ENCODE measurements around the gene RHOG.
"Not testable (repeated sequence)": the region's sequence is repeated elsewhere in the genome, so short reads cannot be mapped to it uniquely, and the experiment has no call there.

Gene RHOG

DNA sequence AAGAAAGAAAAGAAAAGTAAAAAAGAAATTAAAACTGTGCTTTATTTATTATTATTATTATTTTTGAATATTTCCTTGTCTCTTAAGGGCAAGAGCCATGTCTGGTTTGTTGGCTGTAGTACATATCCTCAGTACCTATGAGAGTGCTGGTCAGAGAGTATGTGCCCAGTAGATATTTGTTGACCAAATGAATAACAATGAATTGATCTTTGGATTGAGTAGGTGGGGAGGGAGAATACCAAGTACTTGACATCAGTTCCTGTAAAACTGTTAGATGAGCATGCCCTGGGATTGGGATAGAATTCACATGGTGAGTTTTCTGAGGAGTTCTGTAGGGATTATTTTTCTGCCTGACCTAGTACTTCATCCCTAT lies 26.1 kb upstream of the RHOG start:
- Mint-ChIP-seq H3K4me1 (ENCODE audit: low read depth) (peaks cover 89% of the 10 kb centered on the region), H3K9me3 (no peaks in the 10 kb centered on the region), H3K36me3 (ENCODE audit: low read depth) (peaks cover 13% of the 10 kb centered on the region), H3K27me3 (no peaks in the 10 kb centered on the region), H3K27ac (peak overlapping the region; percentile 60), H3K4me3 (peak overlapping the region; percentile 42)

- Mint-ChIP-seq H3K27me3 (no peaks in the 10 kb centered on the region), H3K27ac (peak overlapping the region; percentile 78), H3K36me3 (ENCODE audit: low read depth) (peaks cover 10% of the 10 kb centered on the region), H3K4me1 (ENCODE audit: low read depth) (peaks cover 89% of the 10 kb centered on the region), H3K4me3 (peak overlapping the region; percentile 47), H3K9me3 (no peaks in the 10 kb centered on the region)
Observed at GRCh38 chr11:3866206-3866605, 25.4 kb upstream of the RHOG start.

- Mint-ChIP-seq H3K9me3 (no peaks in the 10 kb centered on the region), H3K4me3 (peak overlapping the region; percentile 47), H3K27me3 (no peaks in the 10 kb centered on the region), H3K36me3 (ENCODE audit: low read depth) (peaks cover 15% of the 10 kb centered on the region), H3K27ac (peak overlapping the region; percentile 87), H3K4me1 (ENCODE audit: low read depth) (peaks cover 89% of the 10 kb centered on the region)
Observed at GRCh38 chr11:3865388-3866193, 24.8 kb upstream of the RHOG start.

DNA sequence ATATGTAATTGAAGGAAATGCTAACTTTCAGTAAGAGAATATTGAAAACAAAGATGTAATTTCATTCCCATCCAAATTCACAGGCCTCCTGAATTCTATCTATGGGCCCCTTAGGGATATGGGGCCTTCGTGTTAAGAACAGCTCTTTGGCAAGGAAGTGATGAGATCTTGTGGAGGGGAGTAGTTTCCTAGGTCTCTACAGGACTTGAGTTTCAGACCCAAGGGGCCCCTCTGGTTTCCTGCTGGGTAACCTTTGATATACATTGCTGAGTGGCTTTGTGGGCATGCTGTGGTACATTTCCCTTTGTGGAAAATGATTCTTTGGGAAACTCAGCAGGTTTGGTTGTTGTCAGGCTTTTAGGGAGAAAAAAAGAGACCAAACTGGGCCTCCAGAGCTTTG lies 20.9 kb upstream of the RHOG start:
- Mint-ChIP-seq H3K4me3 (peak overlapping the region; percentile 96), H3K36me3 (ENCODE audit: low read depth) (peaks cover 11% of the 10 kb centered on the region), H3K27me3 (no peaks in the 10 kb centered on the region), H3K4me1 (ENCODE audit: low read depth) (peaks cover 94% of the 10 kb centered on the region), H3K27ac (peak overlapping the region; percentile 96), H3K9me3 (no peaks in the 10 kb centered on the region)

DNA sequence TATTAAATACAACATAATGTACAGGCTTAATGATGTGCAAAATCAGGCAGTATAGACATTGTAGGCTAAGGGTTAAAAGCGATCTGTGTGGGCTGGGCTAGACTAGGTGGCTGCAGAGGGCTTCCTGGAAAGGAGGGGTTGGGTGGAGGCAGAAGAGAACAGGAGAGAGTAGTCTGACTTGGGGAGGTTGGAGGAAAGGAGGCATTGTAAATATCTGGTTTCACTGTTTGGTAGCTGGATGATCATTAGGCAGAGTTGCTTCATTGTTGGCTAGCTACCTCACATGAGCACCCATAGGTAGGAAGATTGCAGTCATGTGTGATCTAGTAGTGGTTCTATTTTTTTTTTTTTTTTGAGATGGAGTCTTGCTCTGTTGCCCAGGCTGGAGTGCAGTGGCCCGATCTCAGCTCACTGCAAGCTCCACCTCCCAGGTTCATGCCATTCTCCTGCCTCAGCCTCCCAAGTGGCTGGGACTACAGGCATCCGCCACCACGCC lies 20.2 kb upstream of the RHOG start:
- not testable (repeated sequence) for H3K27me3 Mint-ChIP-seq
- Mint-ChIP-seq H3K27ac (peak overlapping the region; percentile 96), H3K4me1 (ENCODE audit: low read depth) (peaks cover 88% of the 10 kb centered on the region)

DNA sequence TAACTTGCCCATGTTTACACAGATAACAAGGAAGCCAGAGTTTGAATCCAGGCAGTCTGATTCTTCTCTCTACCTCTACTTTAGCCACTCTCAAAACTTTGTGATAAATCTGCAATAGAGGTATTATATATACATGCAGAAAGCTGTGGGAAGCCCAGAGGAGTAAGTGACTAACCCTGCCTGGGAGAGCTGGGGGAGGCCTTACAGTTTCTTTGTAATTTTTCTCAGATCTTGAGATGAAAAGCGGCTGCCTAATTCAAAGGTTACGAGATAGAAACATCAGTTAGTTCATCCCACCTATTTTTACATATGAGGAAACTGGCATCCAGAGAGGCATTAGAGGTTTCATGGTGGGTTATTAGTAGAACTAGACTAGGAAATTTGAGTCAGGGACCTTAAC lies 19.6 kb upstream of the RHOG start:
- peaks cover 82% of the 10 kb centered on the region for H3K4me1 Mint-ChIP-seq (ENCODE audit: low read depth)
- peak overlapping the region; percentile 96 for H3K27ac Mint-ChIP-seq
- H3K27me3 Mint-ChIP-seq, result no peaks in the 10 kb centered on the region
- peak overlapping the region; percentile 96 for H3K4me3 Mint-ChIP-seq
- no peaks in the 10 kb centered on the region for H3K9me3 Mint-ChIP-seq
- peaks cover 11% of the 10 kb centered on the region for H3K36me3 Mint-ChIP-seq (ENCODE audit: low read depth)

More for the DNA sequence above, 20.2 kb upstream of the RHOG start:
- H3K36me3 Mint-ChIP-seq (ENCODE audit: low read depth), result peaks cover 11% of the 10 kb centered on the region
- peak overlapping the region; percentile 96 for H3K4me3 Mint-ChIP-seq
- not testable (repeated sequence) for H3K9me3 Mint-ChIP-seq

- peaks cover 78% of the 10 kb centered on the region for H3K4me1 Mint-ChIP-seq (ENCODE audit: low read depth)
- no peaks in the 10 kb centered on the region for H3K9me3 Mint-ChIP-seq
- H3K36me3 Mint-ChIP-seq (ENCODE audit: low read depth), result peaks cover 11% of the 10 kb centered on the region
- H3K4me3 Mint-ChIP-seq, result peak overlapping the region; percentile 96
- no peaks in the 10 kb centered on the region for H3K27me3 Mint-ChIP-seq
- H3K27ac Mint-ChIP-seq, result peak overlapping the region; percentile 96
Observed at GRCh38 chr11:3859373-3859881, 18.7 kb upstream of the RHOG start.

- peaks cover 82% of the 10 kb centered on the region for H3K4me1 Mint-ChIP-seq (ENCODE audit: low read depth)
- no peaks in the 10 kb centered on the region for H3K27me3 Mint-ChIP-seq
- H3K9me3 Mint-ChIP-seq, result no peaks in the 10 kb centered on the region
- H3K27ac Mint-ChIP-seq, result peak overlapping the region; percentile 93
- H3K36me3 Mint-ChIP-seq (ENCODE audit: low read depth), result peaks cover 4% of the 10 kb centered on the region
- peak overlapping the region; percentile 96 for H3K4me3 Mint-ChIP-seq
Observed at GRCh38 chr11:3857628-3858027, 16.9 kb upstream of the RHOG start.

DNA sequence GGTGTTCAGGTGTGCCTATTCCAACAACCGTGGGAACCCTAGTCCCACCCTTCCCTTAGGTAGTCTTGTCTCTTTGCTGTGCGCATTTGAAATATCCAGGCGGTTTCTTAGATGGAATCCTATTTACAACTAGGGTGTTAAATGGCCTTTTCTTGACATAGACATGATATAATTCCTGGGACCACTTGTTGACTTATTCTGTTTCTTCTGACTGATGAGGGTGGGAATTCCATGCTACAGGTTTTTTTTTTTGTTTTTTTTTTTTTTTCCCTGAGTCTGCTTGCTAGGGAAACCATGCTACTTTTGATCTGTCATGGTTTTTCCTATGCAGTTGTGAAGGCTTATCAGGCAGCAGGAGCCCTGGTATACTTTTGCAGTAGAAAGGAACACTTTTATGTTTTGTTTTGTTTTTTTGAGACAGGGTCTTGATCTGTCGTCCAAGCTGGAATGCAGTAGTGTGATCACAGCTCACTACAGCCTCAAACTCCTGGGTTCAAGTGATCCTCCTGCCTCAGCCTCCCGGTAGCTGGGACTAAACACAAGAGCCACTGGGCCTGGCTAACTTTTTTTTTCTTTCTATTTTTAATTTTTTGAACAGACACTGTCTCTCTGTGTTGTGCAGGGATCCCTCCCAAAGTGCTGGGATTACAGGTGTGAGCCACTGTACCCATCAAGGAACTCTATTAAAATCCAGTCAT lies 16.2 kb upstream of the RHOG start:
- peaks cover 4% of the 10 kb centered on the region for H3K36me3 Mint-ChIP-seq (ENCODE audit: low read depth)
- H3K9me3 Mint-ChIP-seq, result no peaks in the 10 kb centered on the region
- no peaks in the 10 kb centered on the region for H3K27me3 Mint-ChIP-seq
- H3K4me3 Mint-ChIP-seq, result peak overlapping the region; percentile 96
- peak overlapping the region; percentile 93 for H3K27ac Mint-ChIP-seq
- peaks cover 81% of the 10 kb centered on the region for H3K4me1 Mint-ChIP-seq (ENCODE audit: low read depth)

DNA sequence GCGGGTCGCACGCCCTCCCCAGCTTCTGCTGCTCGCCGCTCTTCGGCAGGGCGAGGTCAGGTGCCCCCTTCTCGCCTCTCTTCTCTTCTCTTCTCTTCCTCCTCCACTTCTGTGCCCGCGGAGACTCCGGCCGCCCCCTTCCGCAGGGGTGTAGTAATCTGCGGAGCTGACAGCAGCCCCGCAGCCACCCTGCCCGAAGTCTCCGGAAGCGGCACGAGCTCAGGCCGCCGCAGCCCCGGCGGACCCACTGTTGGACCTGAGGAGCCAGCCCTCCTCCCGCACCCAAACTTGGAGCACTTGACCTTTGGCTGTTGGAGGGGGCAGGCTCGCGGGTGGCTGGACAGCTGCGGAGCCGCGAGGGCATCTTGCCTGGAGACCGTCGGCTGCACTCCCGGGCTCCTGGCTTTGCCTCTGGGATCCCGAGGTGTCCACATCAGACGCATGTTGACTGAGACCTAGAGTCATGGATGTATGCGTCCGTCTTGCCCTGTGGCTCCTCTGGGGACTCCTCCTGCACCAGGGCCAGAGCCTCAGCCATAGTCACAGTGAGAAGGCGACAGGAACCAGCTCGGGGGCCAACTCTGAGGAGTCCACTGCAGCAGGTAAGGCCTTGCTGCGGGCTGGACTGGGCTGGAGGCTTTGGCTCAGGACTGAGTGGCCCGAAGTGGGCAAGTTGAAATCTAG lies 15.2 kb upstream of the RHOG start:
- H3K4me1 Mint-ChIP-seq (ENCODE audit: low read depth), result peaks cover 70% of the 10 kb centered on the region
- H3K9me3 Mint-ChIP-seq, result no peaks in the 10 kb centered on the region

GRCh38 chr11:3854977-3855807 lies 14.4 kb upstream of the RHOG start, which contains the start of gene STIM1:
TSS of gene STIM1 (plus strand) at chr11:3855664. CDS start at chr11:3856271, 607 bp downstream.
- no peaks in the 10 kb centered on the region for H3K9me3 Mint-ChIP-seq
- peak within 1 kb of the TSS; percentile 96 for H3K4me3 Mint-ChIP-seq
- H3K36me3 Mint-ChIP-seq (ENCODE audit: low read depth), result no peaks in the 10 kb centered on the region
- peak within 1 kb of the TSS; percentile 98 for H3K27ac Mint-ChIP-seq
- H3K27me3 Mint-ChIP-seq, result no peaks in the 10 kb centered on the region
- peaks cover 62% of the 10 kb centered on the region for H3K4me1 Mint-ChIP-seq (ENCODE audit: low read depth)

More for the DNA sequence above, 15.2 kb upstream of the RHOG start:
- Mint-ChIP-seq H3K27me3 (no peaks in the 10 kb centered on the region), H3K27ac (peak overlapping the region; percentile 93), H3K36me3 (ENCODE audit: low read depth) (peaks cover 3% of the 10 kb centered on the region), H3K4me3 (peak overlapping the region; percentile 96)

GRCh38 chr11:3854660-3854976 lies 13.9 kb upstream of the RHOG start:
- H3K9me3 Mint-ChIP-seq, result no peaks in the 10 kb centered on the region
- H3K27ac Mint-ChIP-seq, result peak overlapping the region; percentile 98
- H3K27me3 Mint-ChIP-seq, result no peaks in the 10 kb centered on the region
- no peaks in the 10 kb centered on the region for H3K36me3 Mint-ChIP-seq (ENCODE audit: low read depth)
- H3K4me1 Mint-ChIP-seq (ENCODE audit: low read depth), result peaks cover 57% of the 10 kb centered on the region
- peak overlapping the region; percentile 85 for H3K4me3 Mint-ChIP-seq

GRCh38 chr11:3853899-3854659 lies 13.3 kb upstream of the RHOG start:
- Mint-ChIP-seq H3K4me3 (peak overlapping the region; percentile 85), H3K4me1 (ENCODE audit: low read depth) (peaks cover 57% of the 10 kb centered on the region), H3K9me3 (no peaks in the 10 kb centered on the region), H3K27me3 (no peaks in the 10 kb centered on the region), H3K27ac (peak overlapping the region; percentile 98), H3K36me3 (ENCODE audit: low read depth) (no peaks in the 10 kb centered on the region)

DNA sequence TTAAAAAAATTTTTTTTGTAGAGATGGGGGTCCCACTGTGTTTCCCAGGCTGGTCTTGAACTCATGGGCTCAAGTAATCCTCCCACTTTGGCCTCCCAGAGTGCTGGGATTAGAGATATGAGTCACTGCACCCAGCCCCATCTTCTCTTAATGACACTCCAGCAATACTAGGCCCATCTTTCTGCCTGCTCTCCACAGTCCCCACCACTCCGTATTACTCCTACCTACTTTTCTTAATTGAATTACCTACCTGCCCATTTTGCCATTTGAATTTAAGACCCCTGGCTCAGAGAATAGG lies 12.7 kb upstream of the RHOG start:
- no peaks in the 10 kb centered on the region for H3K27me3 Mint-ChIP-seq
- H3K36me3 Mint-ChIP-seq (ENCODE audit: low read depth), result no peaks in the 10 kb centered on the region
- no peaks in the 10 kb centered on the region for H3K9me3 Mint-ChIP-seq
- peaks cover 57% of the 10 kb centered on the region for H3K4me1 Mint-ChIP-seq (ENCODE audit: low read depth)
- H3K27ac Mint-ChIP-seq, result peak overlapping the region; percentile 98
- H3K4me3 Mint-ChIP-seq, result no peak overlapping the region

Measured in stimulated activated naive CD8-positive, alpha-beta T cell treated with anti-CD3 and anti-CD28 coated beads, Interleukin-15, Interleukin-2, amounts not matched to agents 100 ng/mL and 50 ng/mL, for 24 hours (primary cell).